Measurements from ENCODE around the gene TFB1M.
"Not testable (repeated sequence)": the region's sequence is repeated elsewhere in the genome, so short reads cannot be mapped to it uniquely, and the experiment has no call there.

TFB1M gene

GRCh38 chr6:155346957-155347356 lies 32.7 kb upstream of the TFB1M start:
- no peak overlapping the region for H3K27ac ChIP-seq (ENCODE audit: low read depth, low read length)
- H3K4me3 ChIP-seq (ENCODE audit: low read depth, low read length) = no peak overlapping the region
- H3K27me3 ChIP-seq (ENCODE audit: insufficient read depth, low read length) = no peaks in the 10 kb centered on the region
- no peaks in the 10 kb centered on the region for H3K79me2 ChIP-seq (ENCODE audit: control insufficient read depth, insufficient read depth, low read length, unreplicated experiment)
- no peak overlapping the region for H2AFZ ChIP-seq (ENCODE audit: low read length, unreplicated experiment)
- H3K4me1 ChIP-seq (ENCODE audit: control insufficient read depth, insufficient read depth, low read length, unreplicated experiment) = no peaks in the 10 kb centered on the region
- no peaks in the 10 kb centered on the region for H3K36me3 ChIP-seq (ENCODE audit: insufficient read depth, low read length)

GRCh38 chr6:155344341-155345006 lies 30.2 kb upstream of the TFB1M start:
- Histone ChIP-seq H3K4me1 (ENCODE audit: control insufficient read depth, insufficient read depth, low read length, unreplicated experiment) (peaks cover 8% of the 10 kb centered on the region), H3K79me2 (ENCODE audit: control insufficient read depth, insufficient read depth, low read length, unreplicated experiment) (no peaks in the 10 kb centered on the region), H2AFZ (ENCODE audit: low read length, unreplicated experiment) (no peak overlapping the region), H3K27me3 (ENCODE audit: insufficient read depth, low read length) (no peaks in the 10 kb centered on the region), H3K27ac (ENCODE audit: low read depth, low read length) (no peak overlapping the region), H3K4me3 (ENCODE audit: low read depth, low read length) (no peak overlapping the region), H3K36me3 (ENCODE audit: insufficient read depth, low read length) (no peaks in the 10 kb centered on the region)

- peak overlapping the region; percentile 81 for H3K27ac ChIP-seq (ENCODE audit: low read depth, low read length)
- no peaks in the 10 kb centered on the region for H3K27me3 ChIP-seq (ENCODE audit: insufficient read depth, low read length)
- H2AFZ ChIP-seq (ENCODE audit: low read length, unreplicated experiment) = no peak overlapping the region
- H3K79me2 ChIP-seq (ENCODE audit: control insufficient read depth, insufficient read depth, low read length, unreplicated experiment) = no peaks in the 10 kb centered on the region
- no peaks in the 10 kb centered on the region for H3K36me3 ChIP-seq (ENCODE audit: insufficient read depth, low read length)
- H3K4me3 ChIP-seq (ENCODE audit: low read depth, low read length) = no peak overlapping the region
- peaks cover 8% of the 10 kb centered on the region for H3K4me1 ChIP-seq (ENCODE audit: control insufficient read depth, insufficient read depth, low read length, unreplicated experiment)
Observed at GRCh38 chr6:155341130-155341828, 27.0 kb upstream of the TFB1M start.

- Histone ChIP-seq H2AFZ (ENCODE audit: low read length, unreplicated experiment) (no peak overlapping the region), H3K27me3 (ENCODE audit: insufficient read depth, low read length) (no peaks in the 10 kb centered on the region), H3K4me3 (ENCODE audit: low read depth, low read length) (no peak overlapping the region), H3K36me3 (ENCODE audit: insufficient read depth, low read length) (no peaks in the 10 kb centered on the region), H3K4me1 (ENCODE audit: control insufficient read depth, insufficient read depth, low read length, unreplicated experiment) (peaks cover 8% of the 10 kb centered on the region), H3K79me2 (ENCODE audit: control insufficient read depth, insufficient read depth, low read length, unreplicated experiment) (no peaks in the 10 kb centered on the region), H3K27ac (ENCODE audit: low read depth, low read length) (peak overlapping the region; percentile 81)
Observed at GRCh38 chr6:155340464-155341129, 26.3 kb upstream of the TFB1M start.

- H3K27me3 ChIP-seq (ENCODE audit: insufficient read depth, low read length); H2AFZ ChIP-seq (ENCODE audit: low read length, unreplicated experiment); H3K79me2 ChIP-seq (ENCODE audit: control insufficient read depth, insufficient read depth, low read length, unreplicated experiment); H3K36me3 ChIP-seq (ENCODE audit: insufficient read depth, low read length); H3K4me3 ChIP-seq (ENCODE audit: low read depth, low read length); H3K4me1 ChIP-seq (ENCODE audit: control insufficient read depth, insufficient read depth, low read length, unreplicated experiment): not testable (repeated sequence)
- 0 out of 2 replicates have a peak overlapping the region, but pooled peaks have one; percentile 81 for H3K27ac ChIP-seq (ENCODE audit: low read depth, low read length)
Observed at GRCh38 chr6:155339929-155340328, 25.6 kb upstream of the TFB1M start.

- H3K36me3 ChIP-seq (ENCODE audit: insufficient read depth, low read length); H3K27ac ChIP-seq (ENCODE audit: low read depth, low read length); H2AFZ ChIP-seq (ENCODE audit: low read length, unreplicated experiment); H3K4me3 ChIP-seq (ENCODE audit: low read depth, low read length); H3K4me1 ChIP-seq (ENCODE audit: control insufficient read depth, insufficient read depth, low read length, unreplicated experiment); H3K79me2 ChIP-seq (ENCODE audit: control insufficient read depth, insufficient read depth, low read length, unreplicated experiment); H3K27me3 ChIP-seq (ENCODE audit: insufficient read depth, low read length): not testable (repeated sequence)
Observed at GRCh38 chr6:155338237-155338636, 24.0 kb upstream of the TFB1M start.

GRCh38 chr6:155335265-155335664 lies 21.0 kb upstream of the TFB1M start:
- Histone ChIP-seq H3K36me3 (ENCODE audit: insufficient read depth, low read length) (no peaks in the 10 kb centered on the region), H3K27me3 (ENCODE audit: insufficient read depth, low read length) (no peaks in the 10 kb centered on the region), H3K4me1 (ENCODE audit: control insufficient read depth, insufficient read depth, low read length, unreplicated experiment) (no peaks in the 10 kb centered on the region), H3K27ac (ENCODE audit: low read depth, low read length) (no peak overlapping the region), H2AFZ (ENCODE audit: low read length, unreplicated experiment) (no peak overlapping the region), H3K4me3 (ENCODE audit: low read depth, low read length) (no peak overlapping the region), H3K79me2 (ENCODE audit: control insufficient read depth, insufficient read depth, low read length, unreplicated experiment) (no peaks in the 10 kb centered on the region)

- not testable (repeated sequence) for H3K27ac ChIP-seq (ENCODE audit: low read depth, low read length); H3K36me3 ChIP-seq (ENCODE audit: insufficient read depth, low read length); H3K4me1 ChIP-seq (ENCODE audit: control insufficient read depth, insufficient read depth, low read length, unreplicated experiment); H3K27me3 ChIP-seq (ENCODE audit: insufficient read depth, low read length); H3K79me2 ChIP-seq (ENCODE audit: control insufficient read depth, insufficient read depth, low read length, unreplicated experiment); H2AFZ ChIP-seq (ENCODE audit: low read length, unreplicated experiment); H3K4me3 ChIP-seq (ENCODE audit: low read depth, low read length)
Observed at GRCh38 chr6:155334073-155334472, 19.8 kb upstream of the TFB1M start.

- Histone ChIP-seq H3K27me3 (ENCODE audit: insufficient read depth, low read length) (no peaks in the 10 kb centered on the region), H3K79me2 (ENCODE audit: control insufficient read depth, insufficient read depth, low read length, unreplicated experiment) (no peaks in the 10 kb centered on the region), H3K36me3 (ENCODE audit: insufficient read depth, low read length) (no peaks in the 10 kb centered on the region), H3K27ac (ENCODE audit: low read depth, low read length) (no peak overlapping the region), H3K4me3 (ENCODE audit: low read depth, low read length) (no peak overlapping the region), H3K4me1 (ENCODE audit: control insufficient read depth, insufficient read depth, low read length, unreplicated experiment) (peaks cover 3% of the 10 kb centered on the region), H2AFZ (ENCODE audit: low read length, unreplicated experiment) (no peak overlapping the region)
Observed at GRCh38 chr6:155333414-155333813, 19.1 kb upstream of the TFB1M start.

GRCh38 chr6:155330922-155331321 lies 16.6 kb upstream of the TFB1M start:
- H2AFZ ChIP-seq (ENCODE audit: low read length, unreplicated experiment) = no peak overlapping the region
- no peak overlapping the region for H3K4me3 ChIP-seq (ENCODE audit: low read depth, low read length)
- no peaks in the 10 kb centered on the region for H3K79me2 ChIP-seq (ENCODE audit: control insufficient read depth, insufficient read depth, low read length, unreplicated experiment)
- no peaks in the 10 kb centered on the region for H3K36me3 ChIP-seq (ENCODE audit: insufficient read depth, low read length)
- peaks cover 12% of the 10 kb centered on the region for H3K4me1 ChIP-seq (ENCODE audit: control insufficient read depth, insufficient read depth, low read length, unreplicated experiment)
- no peak overlapping the region for H3K27ac ChIP-seq (ENCODE audit: low read depth, low read length)
- no peaks in the 10 kb centered on the region for H3K27me3 ChIP-seq (ENCODE audit: insufficient read depth, low read length)
